ENCODE data around the gene PTBP1.
"Not testable (repeated sequence)": the region's sequence is repeated elsewhere in the genome, so short reads cannot be mapped to it uniquely, and the experiment has no call there.

PTBP1 gene

DNA sequence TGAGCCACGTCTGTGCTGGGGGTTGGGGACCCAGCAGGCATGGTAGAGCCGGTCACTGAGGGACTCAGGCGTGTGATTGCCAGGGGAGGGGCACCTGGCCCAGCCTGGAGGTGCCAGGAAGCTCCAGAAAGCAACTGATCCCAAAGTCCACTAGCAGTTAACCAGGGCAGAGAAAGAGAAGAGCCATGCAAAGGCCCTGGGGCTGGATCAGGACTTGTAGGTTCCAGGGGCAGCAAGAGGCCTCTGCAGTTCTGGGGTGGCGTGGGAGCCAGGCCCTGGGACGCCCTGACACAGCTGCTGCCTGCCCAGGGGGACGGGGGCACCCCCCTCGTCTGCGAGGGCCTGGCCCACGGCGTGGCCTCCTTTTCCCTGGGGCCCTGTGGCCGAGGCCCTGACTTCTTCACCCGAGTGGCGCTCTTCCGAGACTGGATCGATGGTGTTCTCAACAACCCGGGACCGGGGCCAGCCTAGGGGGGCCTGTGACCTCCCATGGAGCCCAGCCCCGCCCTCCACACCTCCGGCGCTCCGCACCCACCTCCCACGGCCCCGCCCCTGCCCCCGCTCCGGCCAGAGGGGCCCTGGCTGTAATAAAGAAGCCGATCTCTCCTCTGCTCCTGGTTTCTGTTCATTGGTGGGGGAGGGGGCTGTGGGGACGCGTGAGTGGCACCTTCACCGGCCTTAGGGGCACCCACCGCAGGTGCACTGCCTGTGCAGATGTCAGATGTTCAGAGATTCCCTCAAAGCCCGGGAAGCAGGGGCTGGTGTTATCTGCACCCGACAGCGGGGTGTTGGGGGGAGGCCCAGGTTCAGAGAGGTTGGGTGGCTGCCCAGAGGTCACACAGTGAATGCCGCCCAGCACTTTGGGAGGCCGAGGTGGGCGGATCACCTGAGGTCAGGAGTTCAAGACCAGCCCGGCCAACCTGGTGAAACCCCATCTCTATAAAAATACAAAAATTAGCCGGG is 34.4 kb downstream of the PTBP1 start:
- no peak for TF ChIP-seq CTCF (IDR thresholded peaks at IDR 0.05; ENCODE audit: insufficient read depth, low read length, missing control alignments)
- ChIA-PET CTCF (interaction anchor here (0.9 to 1.5 kb wide), 3 partner anchors 19 to 58 kb away, joined by 3 to 4 read pairs (median 4); no protein-coding TSS in a partner anchor), POLR2A (no interaction called here)
- H3K4me3 ChIP-seq (ENCODE audit: low read depth, low read length): no peak overlapping the region
- DNase-seq (ENCODE audit: low read depth, low spot score): no peak

- CTCF ChIA-PET: no interaction called here
Measured at GRCh38 chr19:834216-834615, 37.0 kb downstream of the PTBP1 start.

DNA sequence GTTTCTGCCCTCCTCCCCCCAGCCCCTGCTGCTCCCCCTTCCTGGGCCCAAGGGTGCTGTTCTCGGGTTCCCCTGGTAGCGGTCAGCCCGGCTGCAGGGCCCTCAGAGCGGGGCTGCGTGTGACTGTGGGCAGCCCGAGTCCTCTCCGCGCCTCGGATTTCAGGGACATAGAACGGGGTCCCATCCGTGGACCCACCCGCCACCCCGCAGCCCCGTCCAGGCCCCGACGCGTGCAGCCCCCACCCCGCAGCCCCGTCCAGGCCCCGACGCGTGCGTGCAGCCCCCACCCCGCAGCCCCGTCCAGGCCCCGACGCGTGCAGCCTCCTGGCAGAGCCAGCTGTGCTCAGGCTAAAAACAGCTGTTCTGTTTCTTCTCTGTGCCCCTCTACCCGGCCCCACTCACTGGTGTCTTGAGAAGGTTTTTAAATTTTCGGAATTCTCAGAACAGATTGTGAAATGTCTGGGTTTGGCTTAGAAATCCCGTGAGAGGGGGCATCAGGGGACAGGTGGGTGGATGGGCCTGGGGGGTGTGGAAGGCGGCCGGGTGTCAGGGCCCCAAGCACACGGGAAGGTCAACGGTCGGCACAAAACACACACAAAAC is 38.1 kb downstream of the PTBP1 start:
- no peak for TF ChIP-seq CTCF (IDR thresholded peaks at IDR 0.05; ENCODE audit: insufficient read depth, low read length, missing control alignments)
- no peak overlapping the region for H3K4me3 ChIP-seq (ENCODE audit: low read depth, low read length)
- ChIA-PET CTCF (no interaction called here), POLR2A (no interaction called here)
- DNase-seq (ENCODE audit: low read depth, low spot score): no peak

More at GRCh38 chr19:834216-834615, 37.0 kb downstream of the PTBP1 start:
- TF ChIP-seq CTCF (IDR thresholded peaks at IDR 0.05; ENCODE audit: insufficient read depth, low read length, missing control alignments): no peak
- POLR2A ChIA-PET: no interaction called here
- no peak overlapping the region for H3K4me3 ChIP-seq (ENCODE audit: low read depth, low read length)
- no peak for DNase-seq (ENCODE audit: low read depth, low spot score)

GRCh38 chr19:840519-841206 is 43.4 kb downstream of the PTBP1 start, which contains the start of gene PRTN3:
PRTN3 (plus strand) TSS chr19:840999; CDS start chr19:841009, 10 bp downstream.
- no peak within 1 kb of the TSS for H3K4me3 ChIP-seq (ENCODE audit: low read depth, low read length)
- CTCF ChIA-PET: interaction anchor here (0.7 to 1.2 kb wide), 2 partner anchors 15 to 16 kb away, joined by 3 to 4 read pairs; no protein-coding TSS in a partner anchor
- DNase-seq (ENCODE audit: low read depth, low spot score): no peak
- no peak for TF ChIP-seq CTCF (IDR thresholded peaks at IDR 0.05; ENCODE audit: insufficient read depth, low read length, missing control alignments)
- POLR2A ChIA-PET: no interaction called here

DNA sequence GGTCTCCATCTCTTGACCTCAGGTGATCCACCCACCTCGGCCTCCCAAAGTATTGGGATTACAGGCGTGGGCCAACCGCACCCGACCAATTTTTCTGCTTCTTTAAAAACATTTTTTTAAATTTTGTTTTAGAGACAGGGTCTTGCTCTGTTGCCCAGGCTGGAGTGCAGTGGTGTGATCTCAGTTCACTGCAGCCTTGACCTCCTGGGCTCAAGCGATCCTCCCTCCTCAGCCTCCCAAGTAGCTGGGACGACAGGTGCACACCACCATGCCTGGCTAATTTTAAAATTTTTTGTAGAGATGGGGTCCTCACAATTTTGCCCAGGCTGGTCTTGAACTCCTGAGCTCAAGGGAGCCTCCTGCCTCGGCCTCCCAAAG is 45.5 kb downstream of the PTBP1 start:
- H3K4me3 ChIP-seq (ENCODE audit: low read depth, low read length); POLR2A ChIA-PET; DNase-seq (ENCODE audit: low read depth, low spot score): not testable (repeated sequence)
- CTCF ChIA-PET: interaction anchor here (1.4 kb wide), 1 partner anchor 14 kb away, joined by 4 read pairs; no protein-coding TSS in a partner anchor

GRCh38 chr19:843180-843835 is 46.1 kb downstream of the PTBP1 start:
- ChIA-PET POLR2A (no interaction called here), CTCF (interaction anchor here (1.4 kb wide), 1 partner anchor 13 kb away, joined by 4 read pairs; no protein-coding TSS in a partner anchor)
- DNase-seq (ENCODE audit: low read depth, low spot score): no peak
- no peak for TF ChIP-seq CTCF (IDR thresholded peaks at IDR 0.05; ENCODE audit: insufficient read depth, low read length, missing control alignments)
- no peak overlapping the region for H3K4me3 ChIP-seq (ENCODE audit: low read depth, low read length)
